Posterior vena cava (tissue), 2 donors: ENCODE measurements around the gene VSTM2L. TPM values are rescaled to one million over a fixed set of nuclear protein-coding genes. Genes with fewer than 3 reads are reported as not detected.

ENCODE experiments used
- DNase-seq: peaks from one replicate; pipeline ENCODE4 v3.0.0-alpha.2; 2020; ENCODE audit warnings: low spot score
- intact Hi-C, 2 donors: fragments of 100-400 bp; cut with DNase I; formaldehyde crosslinking; loops; one replicate each; pipeline versions ENCODE4 v1.14.1 to v1.14.2; 2022 to 2023
- total RNA-seq, 2 donors: library from RNA; stranded (reverse); fragmentation: NEBNext Ultra II Directional; extraction: Animal tissue kit (Norgen Biotek cat#: 25700); gene quantifications; one replicate each; pipeline ENCODE4 v1.2.1, GENCODE V29; 2021
- donor health status: DM: yes; HTN: yes; CAD: no.
- donor health status: DM: yes; HTN: yes; CAD: no.

Gene VSTM2L
- total RNA-seq, 2 donors from 2014 or later: 6.4 to 6.9 TPM

GRCh38 chr20:37877832-37878772, 24.8 kb upstream of the VSTM2L start:
- no peak for DNase-seq
- intact Hi-C loops: no loop called here

GRCh38 chr20:37878835-37879599, 23.9 kb upstream of the VSTM2L start:
- DNase-seq: no peak
- intact Hi-C loops: no loop called here

- DNase-seq: no peak
- intact Hi-C loops: no loop called here
Observed at GRCh38 chr20:37879843-37880242, 23.1 kb upstream of the VSTM2L start.

GRCh38 chr20:37880726-37881591, 22.0 kb upstream of the VSTM2L start:
- intact Hi-C loops: no loop called here
- no peak for DNase-seq

- no peak for DNase-seq
- intact Hi-C loops: no loop called here
Observed at GRCh38 chr20:37881601-37882343, 21.2 kb upstream of the VSTM2L start.

- DNase-seq: no peak
- intact Hi-C loops: no loop called here
Observed at GRCh38 chr20:37882961-37883712, 19.8 kb upstream of the VSTM2L start.

- intact Hi-C loops: no loop called here
- DNase-seq: no peak
Observed at GRCh38 chr20:37885042-37885441, 17.9 kb upstream of the VSTM2L start.

- no peak for DNase-seq
- intact Hi-C loops: no loop called here
Observed at GRCh38 chr20:37885593-37886503, 17.1 kb upstream of the VSTM2L start.

- intact Hi-C loops: no loop called here
- no peak for DNase-seq
Observed at GRCh38 chr20:37886851-37887297, 16.1 kb upstream of the VSTM2L start.

- intact Hi-C loops: no loop called here
- no peak for DNase-seq
Observed at GRCh38 chr20:37888641-37889040, 14.3 kb upstream of the VSTM2L start.

GRCh38 chr20:37890108-37890507, 12.8 kb upstream of the VSTM2L start:
- no peak for DNase-seq
- intact Hi-C loops: no loop called here

- DNase-seq: no peak
- intact Hi-C loops: no loop called here
Observed at GRCh38 chr20:37890643-37891042, 12.3 kb upstream of the VSTM2L start.

GRCh38 chr20:37892001-37892400, 10.9 kb upstream of the VSTM2L start:
- intact Hi-C loops: no loop called here
- DNase-seq: no peak

GRCh38 chr20:37893566-37894241, 9.2 kb upstream of the VSTM2L start:
- intact Hi-C loops: no loop called here
- no peak for DNase-seq

- no peak for DNase-seq
- intact Hi-C loops: no loop called here
Observed at GRCh38 chr20:37894454-37894853, 8.5 kb upstream of the VSTM2L start.

GRCh38 chr20:37895166-37895565, 7.8 kb upstream of the VSTM2L start:
- DNase-seq: no peak
- intact Hi-C loops: loop anchor here in 1 of 2 donors (5.0 kb wide), 1 partner anchor 97 kb away; no protein-coding TSS in a partner anchor
